ENCODE results near the gene UBXN6.

The UBXN6 gene

DNA sequence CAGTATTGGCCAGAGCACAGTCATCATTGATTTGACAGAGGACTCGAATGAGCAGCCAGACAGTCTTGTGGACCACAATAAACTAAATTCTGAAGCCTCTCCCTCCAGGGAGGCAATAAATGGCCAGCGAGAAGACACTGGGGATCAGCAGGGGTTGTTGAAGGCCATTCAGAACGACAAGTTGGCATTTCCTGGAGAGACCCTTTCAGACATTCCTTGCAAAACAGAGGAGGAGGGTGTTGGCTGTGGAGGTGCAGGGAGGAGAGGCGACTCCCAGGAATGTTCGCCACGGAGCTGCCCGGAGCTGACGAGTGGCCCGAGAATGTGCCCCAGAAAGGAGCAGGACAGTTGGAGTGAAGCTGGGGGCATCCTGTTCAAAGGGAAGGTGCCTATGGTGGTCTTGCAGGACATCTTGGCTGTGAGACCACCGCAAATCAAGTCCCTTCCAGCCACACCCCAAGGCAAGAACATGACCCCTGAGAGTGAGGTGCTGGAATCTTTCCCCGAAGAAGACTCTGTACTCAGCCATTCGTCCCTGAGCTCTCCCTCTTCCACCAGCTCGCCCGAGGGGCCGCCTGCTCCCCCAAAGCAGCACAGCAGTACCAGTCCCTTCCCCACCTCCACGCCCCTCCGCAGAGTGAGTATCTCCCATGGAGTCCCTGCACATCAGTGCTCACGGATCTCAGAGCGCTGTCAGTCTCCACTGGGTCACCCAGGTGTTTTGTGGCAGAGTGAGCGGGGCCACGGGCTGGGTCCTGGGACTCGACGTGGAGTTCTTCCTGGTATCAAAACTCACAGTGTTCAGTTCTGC is 48.3 kb downstream of the UBXN6 start:
- DNase-seq (ENCODE audit: low read depth in 2 of 3, low spot score in 1 of 3): no peak

DNA sequence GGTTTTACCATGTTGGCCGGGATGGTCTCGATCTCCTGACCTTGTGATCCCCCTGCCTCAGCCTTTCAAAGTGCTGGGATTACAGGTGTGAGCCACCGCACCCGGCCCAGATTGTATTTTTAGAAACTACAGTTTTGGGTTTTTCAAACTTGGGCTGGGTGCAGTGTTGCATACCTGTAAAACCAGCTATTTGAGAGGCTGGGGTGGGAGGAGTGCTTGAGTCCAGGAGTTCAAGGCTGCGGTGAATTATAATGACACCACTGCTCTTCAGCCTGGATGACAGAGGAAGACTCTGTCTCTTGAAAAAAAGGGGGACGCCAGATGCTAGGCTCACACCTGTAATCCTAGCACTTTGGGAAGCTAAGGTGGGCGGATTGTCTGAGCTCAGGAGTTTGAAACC is 51.0 kb downstream of the UBXN6 start:
- no peak for DNase-seq (ENCODE audit: low read depth in 2 of 3, low spot score in 1 of 3)

DNA sequence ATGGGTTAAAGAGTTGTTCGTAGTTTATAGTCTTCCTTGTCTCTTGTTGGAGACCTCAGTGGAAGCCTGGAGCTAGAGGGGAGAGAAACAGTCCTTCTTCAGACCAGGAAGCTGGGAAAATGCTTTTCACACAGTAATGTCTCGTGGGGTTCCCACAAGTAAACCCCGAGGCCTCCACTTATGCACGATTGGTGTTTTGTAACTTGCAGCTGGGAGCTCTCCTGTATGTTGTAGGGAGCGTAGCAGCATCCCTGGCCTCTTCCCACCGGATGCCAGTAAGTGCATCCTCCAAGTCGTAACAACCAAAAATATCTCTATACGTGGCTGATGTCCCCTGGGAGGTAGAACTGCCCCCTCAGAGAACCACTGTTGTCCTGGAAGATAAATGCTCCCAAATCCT is 51.6 kb downstream of the UBXN6 start:
- no peak for DNase-seq (ENCODE audit: low read depth in 2 of 3, low spot score in 1 of 3)

DNA sequence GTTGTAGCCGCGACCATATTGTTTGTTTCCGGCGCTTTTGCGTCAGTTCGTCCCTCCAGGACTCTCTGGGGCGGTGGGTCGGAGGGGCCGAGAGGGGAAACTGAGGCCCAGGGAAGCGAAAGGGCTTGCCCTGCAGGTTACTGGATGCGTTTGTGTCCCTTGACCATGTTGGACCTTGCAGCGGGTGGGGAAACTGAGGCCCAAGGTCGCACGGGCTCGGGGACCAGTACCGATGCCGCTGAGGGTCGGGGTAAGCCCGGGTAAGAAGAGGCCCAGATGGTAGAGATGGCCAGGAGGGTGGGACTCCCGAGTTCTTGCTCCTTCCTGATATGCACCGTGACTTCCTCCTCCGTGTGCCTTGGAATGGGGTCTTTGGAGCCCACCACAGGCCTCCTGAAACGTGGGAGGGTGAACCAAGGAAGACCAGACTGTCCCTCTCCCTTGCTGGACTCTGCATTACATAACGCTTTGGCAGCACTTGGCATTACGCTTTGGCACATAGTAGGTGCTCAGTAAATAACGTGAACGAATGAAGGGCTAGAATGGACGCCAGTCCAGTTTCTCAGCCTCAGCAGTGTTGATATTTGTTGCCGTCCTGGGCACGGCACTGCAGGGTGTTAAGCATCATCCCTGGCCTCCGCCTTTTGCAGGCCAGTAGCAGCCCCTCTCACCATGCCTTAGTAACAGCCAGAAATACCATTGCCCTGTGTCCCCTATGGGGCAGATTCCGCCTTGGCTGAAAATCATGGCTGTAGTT is 54.4 kb downstream of the UBXN6 start:
- no peak for DNase-seq (ENCODE audit: low read depth in 2 of 3, low spot score in 1 of 3)

DNA sequence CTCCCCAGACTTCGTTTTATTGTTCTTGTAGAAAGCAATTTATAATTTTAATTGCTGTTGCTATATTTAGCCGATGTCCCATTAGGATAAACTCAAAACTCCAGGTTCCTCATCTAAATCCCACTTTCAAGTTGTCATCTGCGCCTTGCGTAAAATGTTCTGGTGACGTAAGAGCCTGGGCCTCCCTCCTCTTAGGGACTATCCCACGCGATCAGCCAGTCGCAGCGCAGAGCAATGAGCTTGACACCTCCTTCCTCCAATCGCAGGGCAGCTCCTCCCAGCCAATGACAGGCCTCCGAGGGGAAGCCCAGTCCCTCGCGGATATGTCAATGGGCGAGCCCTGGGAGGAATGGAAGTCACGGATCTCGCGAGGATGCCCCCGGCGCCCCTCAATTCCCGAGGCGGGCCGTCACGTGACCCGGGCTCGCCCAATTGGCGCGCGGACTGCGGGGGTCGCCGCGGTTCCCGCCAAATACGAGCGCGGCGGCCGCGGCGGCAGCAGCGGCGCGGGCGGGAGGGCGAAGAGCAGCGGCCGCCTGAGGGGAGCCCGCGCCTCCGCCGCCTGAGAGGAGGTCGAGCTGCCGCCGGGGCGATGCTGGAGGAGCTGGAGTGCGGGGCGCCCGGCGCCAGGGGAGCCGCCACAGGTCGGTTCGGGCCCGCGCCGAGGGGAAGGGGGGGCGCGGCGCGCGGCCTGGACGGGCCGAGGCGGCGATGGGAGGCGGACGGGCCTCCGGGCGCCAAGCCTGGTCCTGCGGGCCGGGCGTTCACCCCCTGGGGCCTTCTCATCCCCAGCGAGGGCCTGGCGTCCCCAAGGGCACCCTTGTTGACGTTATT is 55.2 kb downstream of the UBXN6 start, which contains the start of gene CHAF1A:
CHAF1A (plus strand) TSS at position 470 of the 834 bp plus-strand sequence; CDS start at position 593, 123 bp downstream.
- DNase-seq (ENCODE audit: low read depth in 2 of 3, low spot score in 1 of 3): peak; percentile 98 to 99 (median 99)

DNA sequence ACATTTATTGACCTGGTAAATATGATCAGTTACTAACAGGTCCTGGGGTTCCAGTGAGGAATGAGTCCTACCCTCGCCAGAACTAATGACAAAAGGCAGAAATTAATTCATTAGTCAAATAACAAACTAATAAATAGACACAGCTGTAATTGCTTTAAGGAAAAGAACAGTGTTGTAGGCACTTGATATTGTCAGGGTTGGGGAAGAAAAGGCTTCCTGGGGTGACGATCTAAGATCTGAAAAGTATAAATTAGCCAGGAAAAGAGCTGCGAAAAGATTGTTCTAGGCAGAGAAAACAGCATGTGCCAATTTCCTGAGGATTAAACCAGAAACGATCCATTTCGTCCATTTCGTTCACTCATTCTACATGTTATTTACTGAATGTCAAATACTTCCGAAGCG is 55.8 kb downstream of the UBXN6 start:
- no peak for DNase-seq (ENCODE audit: low read depth in 2 of 3, low spot score in 1 of 3)

DNA sequence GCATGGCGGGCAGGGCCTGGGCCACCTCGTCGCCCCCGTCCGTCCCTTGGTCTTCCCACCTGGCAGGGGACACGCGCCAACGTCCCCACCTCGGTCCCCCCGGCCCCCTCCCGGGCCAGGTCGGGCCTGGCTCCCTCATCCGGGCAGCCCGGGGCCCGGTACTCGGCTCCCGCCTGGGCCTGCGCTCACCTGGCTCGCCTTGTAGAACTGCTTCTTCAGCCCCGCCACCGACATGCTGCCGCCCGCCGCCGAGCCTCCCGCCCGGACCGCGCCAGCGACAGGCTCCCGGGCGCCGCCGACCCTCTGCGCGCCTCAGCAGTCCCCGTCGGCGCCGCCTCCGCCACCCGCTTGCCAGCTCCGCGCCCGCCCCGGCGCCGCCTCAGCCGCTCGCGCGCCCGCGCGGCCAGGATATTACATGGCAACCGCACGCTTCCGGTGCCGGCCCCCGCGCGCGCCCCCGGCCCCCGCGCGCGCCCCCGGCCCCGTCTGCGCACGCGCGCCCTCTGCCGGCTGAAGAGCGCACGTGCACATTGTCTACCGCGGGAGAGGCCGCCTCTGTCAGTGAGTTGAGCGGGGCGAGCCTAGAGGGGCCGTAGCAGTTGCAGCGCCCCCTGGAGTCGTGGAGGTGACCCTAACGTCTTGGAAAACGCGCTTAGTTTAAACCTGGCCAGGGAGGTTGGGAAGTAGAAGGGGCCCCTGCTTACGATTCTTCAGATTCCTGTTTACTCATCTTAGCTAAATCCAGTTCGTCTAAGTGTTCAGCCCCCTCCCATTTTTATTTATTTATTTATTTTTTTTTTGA is 57.3 kb downstream of the UBXN6 start, which contains the start of gene SH3GL1:
SH3GL1 (minus strand) TSS at position 413 of the 802 bp plus-strand sequence; CDS start at position 234, 179 bp downstream.
- peak; percentile 86 to 89 (median 88) for DNase-seq (ENCODE audit: low read depth in 2 of 3, low spot score in 1 of 3)

DNA sequence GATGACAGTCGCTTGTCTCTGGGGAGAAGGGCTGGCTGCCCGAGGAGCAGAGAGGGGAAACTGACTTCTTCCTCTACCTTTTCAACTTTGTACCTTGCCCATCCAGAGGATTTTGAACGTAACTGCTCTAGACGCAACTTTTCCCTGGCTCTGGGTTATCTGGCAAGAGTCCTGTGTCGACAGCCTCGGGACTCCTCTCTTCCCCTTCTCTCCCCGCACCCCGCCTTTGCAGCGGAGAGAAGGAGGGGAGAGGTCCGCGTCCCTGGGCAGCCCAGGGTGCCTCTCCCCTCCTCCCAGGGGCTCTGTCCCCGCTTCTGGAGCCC is 57.8 kb downstream of the UBXN6 start:
- DNase-seq (ENCODE audit: low read depth in 2 of 3, low spot score in 1 of 3): no peak

DNA sequence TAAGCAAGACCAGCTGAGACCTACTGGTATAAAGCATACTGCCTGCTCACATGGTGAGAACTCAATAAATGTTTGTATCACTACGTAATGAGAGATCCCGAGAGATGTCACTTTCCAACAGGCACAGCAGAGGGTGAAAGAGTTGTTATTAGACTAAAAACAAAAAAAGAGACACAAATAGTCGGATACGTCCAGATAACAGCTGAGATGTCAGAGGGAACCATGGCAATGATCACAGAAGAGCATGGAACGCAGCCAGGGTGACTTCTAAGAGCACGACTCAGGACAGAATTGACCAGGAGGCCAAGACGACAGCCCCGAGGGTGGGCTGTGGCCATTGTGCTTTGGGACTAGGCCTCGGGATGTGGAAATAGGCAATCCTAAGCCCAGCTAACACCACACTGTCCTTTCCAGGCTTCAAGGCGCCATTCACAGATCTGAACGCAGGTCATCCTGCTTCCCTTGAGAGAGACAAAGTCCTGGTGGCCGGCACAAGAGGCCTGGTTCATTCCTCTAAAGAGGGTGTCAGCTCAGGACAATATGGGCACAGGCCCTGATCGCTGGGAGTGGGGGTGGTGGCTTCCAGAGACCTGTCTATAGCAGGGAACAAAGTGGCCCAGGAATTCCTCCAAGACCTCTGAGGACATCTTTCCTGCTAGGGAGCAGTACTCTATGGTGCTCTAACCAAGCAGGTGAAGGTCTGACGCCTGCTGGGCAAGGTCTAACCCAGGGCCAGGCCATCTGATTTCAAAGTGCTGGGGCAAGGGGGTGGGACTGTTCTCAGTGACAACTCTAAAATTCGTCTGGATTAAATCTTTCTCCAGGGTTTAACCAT is 60.4 kb downstream of the UBXN6 start:
- no peak for DNase-seq (ENCODE audit: low read depth in 2 of 3, low spot score in 1 of 3)
